Brain pericyte (primary cell): ENCODE measurements around the gene SMIM44.
"Not testable (repeated sequence)": the region's sequence is repeated elsewhere in the genome, so short reads cannot be mapped to it uniquely, and the experiment has no call there.

Source experiments
- DNase-seq: peaks from one replicate; pipeline ENCODE4 v3.0.0-alpha.2; 2012; ENCODE audit warnings: low read depth, low spot score

SMIM44 gene

DNA sequence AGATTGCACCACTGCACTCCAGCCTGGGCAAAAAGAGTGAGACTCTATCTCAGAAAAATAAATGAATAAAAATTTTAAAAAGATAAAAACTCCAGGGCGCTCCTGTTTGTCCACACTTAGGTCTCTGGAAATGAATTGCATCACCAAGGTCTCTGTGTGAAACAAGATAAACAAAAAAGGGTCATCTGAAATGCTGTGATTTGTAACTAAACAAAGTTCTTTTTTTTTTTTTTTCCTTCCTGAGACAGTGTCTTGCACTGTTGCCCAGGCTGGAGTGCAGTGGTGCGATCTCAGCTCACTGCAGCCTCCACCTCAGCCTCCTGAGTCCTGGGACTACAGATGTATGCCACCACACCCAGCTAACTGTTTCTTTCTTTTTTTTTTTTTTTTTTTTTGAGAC lies 34.4 kb upstream of the SMIM44 start:
- DNase-seq, result no peak

DNA sequence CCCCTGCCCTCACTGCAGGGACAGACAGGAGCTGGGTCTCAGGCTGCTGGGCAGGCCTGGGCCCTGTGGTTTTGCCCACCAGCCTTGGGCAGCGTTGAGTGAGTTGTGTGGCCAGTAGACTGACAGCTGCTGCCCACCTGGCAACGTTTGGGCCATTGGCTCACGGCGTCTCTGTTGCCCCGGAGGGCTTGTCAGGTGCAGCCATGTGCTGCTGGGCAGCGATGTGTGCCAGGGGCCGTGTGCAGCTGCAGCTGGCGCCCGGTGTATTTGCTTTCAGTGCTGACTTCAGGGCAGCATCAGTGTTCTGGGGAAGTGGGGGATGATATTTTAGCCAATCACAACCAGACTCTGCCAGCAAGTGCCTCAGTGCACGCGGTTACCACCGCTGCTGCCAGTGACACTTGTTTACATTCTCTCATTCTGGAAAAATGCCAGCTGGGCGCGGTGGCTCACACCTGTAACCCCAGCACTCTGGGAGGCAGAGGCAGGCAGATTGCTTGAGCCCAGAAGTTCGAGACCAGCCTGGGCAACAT lies 33.5 kb upstream of the SMIM44 start:
- DNase-seq, result no peak

DNA sequence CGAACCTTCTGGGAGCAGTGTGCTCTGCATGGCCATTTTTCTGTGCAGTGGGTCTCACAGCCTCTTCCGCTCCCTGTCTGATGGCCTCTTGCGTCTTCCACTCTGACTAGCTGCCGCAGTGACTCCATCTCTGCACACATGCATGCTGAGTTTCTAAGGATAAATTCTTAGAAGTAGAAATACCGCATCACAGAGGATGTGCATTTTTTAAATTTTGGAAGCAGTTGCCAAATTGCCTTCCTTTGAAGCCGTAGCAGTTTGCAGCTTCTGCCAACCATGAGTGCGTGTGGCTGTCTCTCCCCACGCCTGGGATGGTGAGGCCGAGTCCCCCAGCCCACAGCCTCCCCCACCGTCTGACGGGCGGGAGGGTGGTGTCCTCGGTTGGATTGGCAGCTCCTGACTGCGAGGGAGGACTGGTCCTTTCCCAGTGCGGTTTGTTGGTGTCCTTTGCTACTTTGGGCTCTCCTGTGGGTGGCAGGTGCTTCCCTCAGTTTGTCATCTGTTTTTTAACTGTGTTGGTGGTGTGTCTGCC lies 32.7 kb upstream of the SMIM44 start:
- DNase-seq, result no peak

DNA sequence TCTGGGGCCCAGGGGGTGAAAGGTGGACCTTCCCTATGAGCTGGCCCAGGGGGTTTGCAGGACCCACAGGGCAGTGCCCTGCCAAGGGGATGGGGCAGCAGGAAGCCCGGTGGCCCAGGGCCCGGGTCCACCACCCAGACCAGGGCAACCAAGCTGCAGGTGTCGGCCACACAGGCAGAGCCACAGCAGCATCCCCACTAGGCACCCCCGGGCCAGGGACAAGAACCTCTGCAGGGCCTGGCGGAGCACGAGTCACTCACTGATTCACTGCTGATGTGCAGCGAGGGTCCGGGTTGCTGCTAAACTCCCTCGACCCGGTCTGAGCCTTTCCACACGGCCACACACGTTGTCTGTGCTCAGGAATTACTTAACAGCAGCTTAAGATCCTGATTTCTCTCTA lies 31.7 kb upstream of the SMIM44 start:
- no peak for DNase-seq

DNA sequence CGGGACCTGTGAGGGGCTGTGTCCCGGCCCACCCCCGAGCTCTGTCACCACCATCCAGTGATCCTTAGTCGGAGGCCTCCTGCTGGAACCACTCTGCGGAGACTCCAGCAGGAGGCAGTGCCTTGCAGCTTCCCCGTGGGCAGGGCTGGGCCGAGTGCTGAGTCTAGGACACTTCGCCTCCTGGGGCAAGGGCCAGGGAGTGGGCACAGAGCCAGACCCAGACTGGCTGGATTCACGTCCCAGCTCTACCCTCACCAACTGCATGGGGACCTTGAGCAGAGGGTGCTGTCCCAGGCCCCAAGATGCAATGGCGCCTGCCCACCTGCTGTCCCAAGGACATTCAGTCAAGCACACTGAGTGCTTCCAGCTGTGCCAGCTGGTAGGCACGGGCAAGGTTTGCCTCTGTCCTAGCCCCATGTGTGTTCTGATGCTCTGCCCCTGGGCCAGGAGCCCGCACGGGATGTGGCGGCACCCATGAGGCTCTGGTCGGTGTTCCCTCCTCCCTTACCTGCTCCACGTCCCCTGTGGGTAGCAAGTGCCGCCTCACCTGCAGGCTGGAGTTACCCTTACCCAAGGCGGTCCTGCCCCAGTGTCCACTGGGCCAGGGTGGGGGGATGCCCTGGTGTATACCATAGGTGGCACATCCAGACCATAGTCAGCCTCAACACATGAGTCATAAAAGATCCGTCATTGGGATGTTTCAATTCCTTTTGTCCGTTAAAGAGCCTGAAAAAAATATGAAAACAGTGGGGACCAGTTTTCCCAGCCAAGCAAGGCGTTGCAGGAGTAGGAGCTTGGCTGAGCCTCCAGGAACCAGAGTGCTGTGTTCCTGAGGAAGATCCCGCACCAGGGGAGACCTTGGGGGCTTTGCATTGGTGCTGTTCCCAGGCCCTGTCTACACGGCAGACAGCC lies 30.2 kb upstream of the SMIM44 start:
- no peak for DNase-seq

DNA sequence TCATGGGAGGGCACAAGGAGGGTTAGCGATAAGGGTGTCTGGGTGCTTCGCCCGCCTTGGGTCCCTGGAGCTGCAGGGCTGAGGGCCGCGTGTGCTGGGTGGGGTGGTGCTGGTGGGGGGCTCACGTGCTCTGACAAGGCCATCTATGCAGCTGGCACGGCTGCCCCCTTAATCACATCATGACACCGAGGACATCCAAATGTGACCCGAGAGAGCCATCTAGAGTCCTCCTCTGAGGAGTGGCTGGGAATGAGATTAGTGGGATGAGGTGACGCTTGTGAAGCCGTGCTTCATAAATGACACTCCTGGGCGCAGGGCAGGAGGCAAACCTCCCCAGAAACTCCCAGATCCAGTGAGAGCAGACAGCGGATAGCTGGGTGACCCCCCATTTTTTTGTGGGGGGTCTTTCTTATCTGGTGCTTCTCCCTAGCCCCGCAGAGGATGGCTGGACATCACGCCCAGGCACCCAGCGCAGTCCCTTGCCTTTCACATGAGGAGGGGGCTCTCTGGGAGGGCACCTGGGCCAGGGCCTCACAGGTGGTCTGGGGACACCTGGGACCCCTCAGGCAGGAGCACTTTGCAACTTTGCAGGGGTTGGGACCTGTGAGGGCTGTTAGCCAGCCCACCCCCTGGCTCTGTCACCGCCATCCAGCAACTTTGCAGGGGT lies 29.5 kb upstream of the SMIM44 start:
- DNase-seq, result no peak

DNA sequence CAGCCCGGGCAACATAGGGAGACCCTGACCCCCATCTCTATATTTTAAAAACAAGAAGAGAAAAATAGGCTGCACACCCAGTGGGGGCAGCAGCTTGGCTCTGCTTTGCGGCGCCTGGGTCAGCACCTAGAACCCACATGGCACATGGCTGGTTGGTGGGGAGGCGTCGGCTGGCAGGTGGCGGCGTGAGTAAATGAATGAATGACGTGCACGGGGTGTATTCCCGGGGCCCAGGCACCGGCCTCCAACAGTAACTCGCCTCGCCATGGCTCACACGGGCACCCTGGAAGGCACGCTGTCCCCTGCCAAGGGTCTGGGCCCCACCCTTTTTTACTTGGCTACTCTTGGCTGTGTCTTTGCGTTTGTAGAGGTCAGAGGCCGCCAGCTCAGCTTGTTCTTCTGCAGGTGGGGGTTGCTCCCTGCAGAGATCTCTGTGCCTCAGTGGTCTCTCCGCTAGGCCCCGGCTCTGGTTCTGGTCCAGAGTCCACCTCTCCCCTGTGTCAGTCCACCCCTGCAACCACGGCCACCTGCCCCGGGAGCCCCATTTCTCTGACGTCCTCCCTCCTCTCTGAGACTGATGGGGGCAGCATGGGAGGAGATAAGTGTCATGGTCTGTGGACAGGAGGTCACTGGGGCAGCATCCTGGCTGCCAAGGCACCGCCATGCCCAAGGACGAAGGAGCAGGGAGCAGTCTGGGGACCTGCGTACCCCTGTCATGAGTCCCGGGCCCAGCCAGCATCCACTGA lies 28.4 kb upstream of the SMIM44 start:
- DNase-seq, result no peak

DNA sequence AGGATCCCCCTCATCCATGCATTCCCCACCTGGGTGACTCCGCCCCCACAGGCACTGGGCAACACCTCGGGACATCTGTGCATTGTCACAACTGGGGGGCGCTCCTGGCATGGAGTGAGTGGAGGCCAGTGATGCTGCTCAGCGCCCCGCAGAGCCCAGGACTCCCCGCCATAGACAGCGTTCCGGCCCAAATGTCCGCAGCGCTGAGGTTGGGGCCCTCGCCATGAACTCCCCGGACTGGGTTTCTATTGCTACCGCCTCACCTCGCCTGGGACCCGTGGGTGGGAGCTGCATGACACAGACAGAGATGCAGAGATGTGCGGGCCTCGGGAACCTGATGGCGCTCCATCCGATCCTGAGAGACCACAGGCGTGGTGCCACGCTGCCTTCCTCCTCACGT lies 27.5 kb upstream of the SMIM44 start:
- DNase-seq, result no peak

DNA sequence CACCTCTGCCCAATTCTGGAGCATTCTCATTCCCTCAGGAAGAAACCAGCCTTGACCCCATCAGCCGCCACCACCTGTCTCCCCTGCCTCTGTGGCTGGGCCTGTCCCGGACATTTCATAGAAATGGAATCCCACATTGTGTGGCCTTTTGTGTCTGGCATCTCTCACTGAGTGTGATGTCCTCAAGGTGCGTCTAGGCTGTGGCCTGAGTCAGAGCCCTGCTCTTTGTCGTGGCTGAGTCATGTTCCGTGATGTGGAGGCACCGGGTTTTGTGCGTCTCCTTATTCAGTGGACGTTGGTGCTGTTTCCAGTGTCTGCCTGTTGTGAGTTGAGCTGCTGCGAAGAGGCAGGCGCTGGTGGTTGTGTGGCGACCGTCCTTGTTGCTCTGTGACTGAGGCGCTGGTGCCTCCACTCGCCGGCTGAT lies 26.3 kb upstream of the SMIM44 start:
- DNase-seq, result no peak

DNA sequence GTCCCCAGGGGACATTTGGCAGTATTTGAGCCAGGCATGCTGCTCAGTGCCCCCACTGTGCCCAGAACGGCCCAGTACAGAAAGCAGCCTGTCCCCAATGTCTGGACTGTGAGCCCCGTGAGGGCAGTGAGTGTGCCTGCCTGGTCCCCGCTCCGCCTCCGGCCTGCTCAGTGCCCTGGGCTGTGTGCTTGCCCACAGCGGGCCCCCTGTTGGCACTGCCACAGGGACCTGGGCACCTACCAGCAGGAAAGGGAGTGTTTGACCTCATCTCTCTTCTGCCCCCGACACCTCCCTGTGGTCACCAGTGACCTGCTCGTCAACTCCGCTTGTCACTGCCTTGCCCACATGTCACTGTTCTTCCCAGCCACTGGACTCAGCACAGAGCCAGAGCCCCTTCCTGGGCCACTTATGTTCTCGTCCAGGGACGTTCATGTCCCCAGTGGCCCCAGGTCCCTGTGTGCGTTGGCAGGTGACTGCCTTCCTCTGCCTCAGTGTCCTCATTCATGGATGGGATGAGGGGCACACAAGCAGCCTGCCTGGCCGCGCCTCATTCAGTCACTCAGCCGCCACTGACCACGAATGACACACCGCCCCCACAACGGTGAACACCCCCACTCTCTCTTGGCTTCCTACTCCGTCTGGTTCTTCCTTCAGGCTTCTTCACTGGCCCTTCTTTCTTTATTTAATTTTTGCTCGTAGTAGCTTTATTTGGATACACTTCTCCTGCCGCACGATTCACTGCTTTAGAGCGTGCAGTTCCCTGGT lies 25.7 kb upstream of the SMIM44 start:
- DNase-seq, result no peak

DNA sequence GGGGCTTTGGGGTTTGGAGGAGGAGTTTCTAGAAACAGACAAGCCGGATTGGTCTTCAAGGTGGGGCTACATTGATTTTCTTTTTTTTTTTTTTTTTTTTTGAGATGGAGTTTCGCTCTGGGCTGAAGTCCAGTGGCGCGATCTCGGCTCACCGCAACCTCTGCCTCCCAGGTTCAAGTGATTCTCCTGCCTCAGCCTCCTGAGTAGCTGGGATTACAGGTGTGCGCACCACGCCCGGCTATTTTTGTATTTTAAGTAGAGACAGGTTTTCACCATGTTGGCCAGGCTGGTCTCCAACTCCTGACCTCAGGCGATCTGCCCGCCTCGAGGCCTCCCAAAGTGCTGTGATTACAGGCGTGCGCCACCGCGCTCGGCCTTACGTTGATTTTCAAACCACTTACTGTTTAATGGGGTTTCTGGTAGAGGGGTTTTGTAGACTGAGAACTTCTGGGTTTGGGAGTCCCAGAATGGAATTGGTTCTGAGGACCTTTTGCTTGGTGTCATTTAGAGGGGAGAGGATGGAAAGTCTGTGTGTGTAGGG lies 24.9 kb upstream of the SMIM44 start:
- not testable (repeated sequence) for DNase-seq

DNA sequence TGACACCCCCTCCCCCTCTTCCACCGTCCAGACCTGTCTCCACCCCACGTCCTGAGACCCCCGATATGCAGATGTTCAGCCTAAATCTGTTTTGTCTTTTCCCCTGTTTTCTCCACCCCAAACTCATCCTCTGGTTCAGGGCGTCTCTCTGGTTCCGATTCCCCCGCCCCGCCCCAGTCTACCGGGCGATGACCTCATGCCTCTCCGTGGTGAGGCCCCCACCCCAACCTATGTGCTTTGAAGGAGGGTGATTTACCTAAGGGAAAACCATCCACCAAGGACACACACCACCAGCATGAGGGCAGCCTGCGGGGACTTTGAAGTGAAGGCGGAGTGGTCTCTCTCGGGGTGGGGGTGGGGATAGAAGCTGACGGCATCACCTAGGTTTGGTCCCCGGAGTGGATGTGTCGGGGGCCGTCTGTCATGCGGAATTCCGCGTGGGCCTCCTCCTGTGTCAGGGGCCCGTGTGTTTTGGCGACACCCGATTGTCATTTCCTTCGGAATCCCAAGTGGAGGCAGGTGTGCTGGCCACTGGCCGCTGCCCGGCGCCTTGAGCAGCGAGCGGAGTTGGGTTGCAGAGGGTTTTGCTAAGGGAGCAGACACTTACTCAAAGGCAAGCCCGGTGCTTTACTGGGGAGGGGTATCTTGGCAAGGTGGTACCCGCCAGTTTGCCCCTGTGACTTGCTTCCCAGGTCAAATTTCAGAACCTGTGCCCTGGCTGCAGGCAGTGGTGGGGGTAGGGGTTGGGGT lies 24.3 kb upstream of the SMIM44 start:
- DNase-seq, result no peak

DNA sequence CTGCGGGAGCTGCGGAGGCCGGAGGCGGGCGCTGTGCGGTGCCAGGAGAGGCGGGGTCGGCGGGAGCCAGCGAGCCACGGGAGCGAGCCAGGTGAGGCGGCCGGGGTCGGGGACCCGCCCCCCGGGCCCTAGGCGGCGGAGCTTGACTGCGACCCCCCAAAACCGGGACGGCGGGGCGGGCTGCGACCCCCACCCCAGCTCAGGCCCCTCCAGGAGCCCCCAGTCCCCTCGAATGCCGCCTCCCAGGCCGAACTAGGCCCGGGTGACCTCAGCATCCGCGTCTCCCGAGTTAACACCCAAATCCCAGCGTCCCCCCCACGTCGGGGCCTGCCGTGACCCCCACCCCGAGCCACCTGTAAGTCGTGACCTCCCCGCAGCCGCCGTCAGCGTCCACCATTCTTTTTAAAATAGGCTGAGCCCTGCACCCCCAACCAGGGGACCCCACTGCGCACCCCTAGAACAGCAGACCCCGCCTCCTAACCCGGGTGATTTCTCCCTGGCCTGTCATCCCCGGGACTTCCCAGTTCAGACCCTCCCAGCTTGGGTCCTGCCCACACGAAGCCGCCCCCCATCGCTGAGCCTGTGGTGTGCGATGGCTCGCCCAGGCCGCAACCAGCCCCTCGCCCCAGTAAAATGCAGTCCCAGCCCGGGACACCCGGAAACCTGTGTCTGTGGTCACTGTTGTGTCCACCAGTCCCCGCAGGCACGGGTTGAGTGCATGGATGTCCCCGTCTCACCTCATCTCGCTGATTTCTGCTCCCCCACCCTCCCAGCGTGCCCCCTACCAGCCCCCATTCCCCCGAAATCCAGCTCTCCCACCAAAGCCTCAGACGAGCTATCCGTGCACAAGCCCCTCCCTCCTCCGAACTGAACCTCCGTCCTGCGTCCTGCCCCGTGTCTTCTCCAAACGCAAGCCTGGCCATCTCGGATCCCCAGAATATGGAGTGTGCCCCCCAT lies 23.4 kb upstream of the SMIM44 start:
- no peak for DNase-seq

DNA sequence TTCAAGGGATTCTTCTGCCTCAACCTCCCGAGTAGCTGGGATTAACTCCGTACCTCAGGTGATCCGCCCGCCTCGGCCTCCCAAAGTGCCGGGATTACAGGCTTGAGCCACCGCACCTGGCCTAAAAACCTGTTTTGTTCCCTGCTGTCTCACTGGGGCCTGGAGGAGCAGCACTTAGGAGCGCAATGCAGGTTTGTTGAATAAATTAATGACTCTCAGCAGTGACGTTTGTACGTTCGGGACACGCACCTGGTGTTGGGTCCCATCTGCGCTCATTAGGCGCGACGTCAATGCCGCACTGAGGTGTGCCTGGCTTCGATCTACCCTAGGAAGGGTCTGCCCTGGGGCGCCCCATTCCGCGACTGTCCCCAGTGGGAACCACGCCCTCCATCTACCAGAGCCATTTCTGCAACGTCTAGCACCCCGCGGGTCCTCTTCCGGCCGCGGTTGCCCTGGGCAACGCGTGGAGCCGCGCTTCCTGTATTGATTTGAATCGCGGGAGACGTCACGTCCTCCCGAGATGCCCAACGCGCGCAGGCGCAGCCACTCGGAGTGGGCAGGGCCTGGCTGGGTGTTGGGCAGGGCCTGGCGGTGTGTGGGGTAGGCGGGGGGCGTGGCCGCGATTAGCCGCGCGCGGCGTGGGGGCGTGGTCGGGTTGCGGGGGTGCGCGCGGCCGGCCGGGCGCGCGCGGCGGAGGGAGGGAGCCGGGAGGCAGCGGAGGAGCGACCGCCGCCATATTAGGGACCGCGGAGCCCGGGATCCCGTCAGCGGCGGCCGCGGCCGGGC lies 22.6 kb upstream of the SMIM44 start, which contains the start of gene FZR1:
Gene FZR1 (plus strand): TSS at position 714 of the 786 bp plus-strand sequence. CDS start 16,679 bp downstream, outside the sequence.
- peak; percentile 93 for DNase-seq

DNA sequence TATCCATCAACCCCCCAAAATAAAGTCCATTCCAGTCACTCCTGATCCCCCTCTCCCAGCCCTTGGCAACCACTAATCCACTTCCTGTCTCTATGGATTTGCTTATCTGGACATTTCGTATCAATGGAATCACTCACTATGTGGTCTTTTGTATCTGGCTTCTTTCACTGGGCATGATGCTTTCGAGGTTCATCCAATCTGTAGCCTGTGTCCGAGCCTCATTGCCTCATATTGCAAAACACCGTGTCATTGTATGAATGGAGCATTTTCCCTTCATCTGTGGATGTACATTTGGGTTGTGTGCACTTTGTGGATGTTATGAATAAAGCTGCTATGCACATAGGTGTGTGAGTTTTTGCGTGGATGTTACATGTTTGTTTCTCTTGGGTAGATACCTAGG lies 21.5 kb upstream of the SMIM44 start:
- no peak for DNase-seq

DNA sequence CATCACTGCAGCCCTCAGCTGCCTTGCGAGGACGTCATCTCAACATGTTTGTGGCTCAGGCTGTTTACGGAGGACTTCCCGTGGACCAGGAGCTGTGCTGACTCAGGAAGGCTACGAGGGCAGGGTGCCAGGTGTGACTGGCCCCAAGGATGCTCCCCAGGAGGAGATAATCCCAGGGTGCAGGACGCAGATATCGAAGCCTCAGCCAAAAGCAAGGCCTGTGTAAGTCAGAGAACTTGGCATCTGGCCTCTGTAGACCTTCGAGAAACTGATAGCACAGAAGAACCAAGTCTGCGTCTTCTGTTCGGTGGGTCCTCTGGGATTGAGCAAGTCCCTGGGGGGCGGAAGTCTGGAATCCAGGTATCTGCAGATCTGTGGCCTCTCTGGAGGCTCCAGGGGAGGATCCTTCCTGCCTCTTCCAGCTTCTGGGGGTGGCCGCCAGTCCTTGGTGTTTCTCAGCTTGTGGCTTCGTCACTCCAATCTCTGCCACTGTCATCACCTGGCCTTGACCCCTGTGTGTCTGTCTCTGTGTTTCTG lies 19.9 kb upstream of the SMIM44 start:
- no peak for DNase-seq

DNA sequence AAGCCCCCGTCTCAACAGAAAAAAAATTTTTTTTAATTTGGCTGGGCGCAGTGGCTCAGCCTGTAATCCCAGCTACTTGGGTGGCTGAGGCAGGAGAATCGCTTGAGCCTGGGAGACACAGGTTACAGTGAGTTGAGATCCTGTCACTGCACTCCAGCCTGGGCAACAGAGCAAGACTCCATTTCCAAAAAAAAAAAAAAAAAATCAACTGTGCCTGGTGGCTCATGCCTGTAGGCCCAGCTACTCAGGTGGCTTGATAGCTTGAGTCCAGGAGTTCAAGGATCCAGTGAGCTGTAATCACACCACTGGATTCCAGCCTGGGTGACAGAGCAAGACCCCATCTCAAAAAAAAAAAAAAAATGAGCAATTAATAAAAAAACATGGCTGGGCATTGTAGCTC lies 18.5 kb upstream of the SMIM44 start:
- no peak for DNase-seq
